HG03196 (cell line): ENCODE measurements around the gene CHRNG.
"Not testable (repeated sequence)": the region's sequence is repeated elsewhere in the genome, so short reads cannot be mapped to it uniquely, and the experiment has no call there.

Source experiments
- ATAC-seq: cut with Tn5 transposase; IDR thresholded peaks from one replicate; pipeline ENCODE4 v1.9.1; 2021; ENCODE audit not compliant: unreplicated experiment

Gene CHRNG

DNA sequence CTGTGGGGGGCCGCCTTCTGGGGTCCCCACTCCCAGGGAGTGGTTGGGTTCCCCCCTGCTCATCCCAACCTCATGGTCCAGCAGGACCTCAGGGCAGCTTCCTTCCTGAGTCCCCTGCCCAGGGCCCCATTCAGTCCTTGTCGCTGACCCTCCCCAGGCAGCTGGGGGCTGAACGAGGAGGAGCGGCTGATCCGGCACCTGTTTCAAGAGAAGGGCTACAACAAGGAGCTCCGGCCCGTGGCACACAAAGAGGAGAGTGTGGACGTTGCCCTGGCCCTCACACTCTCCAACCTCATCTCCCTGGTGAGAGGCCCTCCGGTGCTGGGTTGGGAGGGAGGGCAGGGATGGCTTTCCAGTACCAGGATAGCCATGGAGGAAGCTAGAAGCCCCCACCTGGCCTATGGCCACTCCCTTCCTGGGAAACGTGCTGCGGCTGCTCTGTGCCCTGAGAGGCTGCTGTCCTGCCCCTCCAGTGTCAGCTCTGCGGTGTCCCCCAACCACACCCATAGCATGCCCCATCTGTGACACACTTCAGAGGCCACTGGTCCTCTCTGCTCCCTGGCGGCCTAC, 13.0 kb upstream of the CHRNG start:
- no peak for ATAC-seq

DNA sequence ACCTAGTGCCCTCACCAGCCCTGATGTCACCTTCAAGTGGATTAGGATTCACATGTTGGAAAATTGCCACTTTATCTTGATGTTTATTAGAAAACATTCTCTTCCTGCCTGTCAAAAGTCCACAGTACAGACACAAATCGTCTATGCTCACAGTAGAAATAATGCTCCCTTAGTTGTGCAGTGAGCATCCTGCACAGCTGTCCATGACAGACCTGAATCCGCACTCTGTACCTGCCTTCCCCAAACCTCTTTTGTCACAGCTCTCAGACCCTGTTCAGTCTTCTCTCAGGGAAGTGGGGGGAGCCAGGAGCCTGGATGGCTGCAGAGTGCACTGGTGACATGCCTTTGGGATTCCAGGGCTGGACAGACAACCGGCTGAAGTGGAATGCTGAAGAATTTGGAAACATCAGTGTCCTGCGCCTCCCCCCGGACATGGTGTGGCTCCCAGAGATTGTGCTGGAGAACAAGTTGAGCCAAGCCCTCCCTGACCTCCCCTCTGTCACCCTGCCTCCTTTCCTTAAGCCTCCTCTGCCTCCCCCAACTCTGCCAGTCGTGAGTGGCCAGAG, 11.5 kb upstream of the CHRNG start:
- no peak for ATAC-seq

DNA sequence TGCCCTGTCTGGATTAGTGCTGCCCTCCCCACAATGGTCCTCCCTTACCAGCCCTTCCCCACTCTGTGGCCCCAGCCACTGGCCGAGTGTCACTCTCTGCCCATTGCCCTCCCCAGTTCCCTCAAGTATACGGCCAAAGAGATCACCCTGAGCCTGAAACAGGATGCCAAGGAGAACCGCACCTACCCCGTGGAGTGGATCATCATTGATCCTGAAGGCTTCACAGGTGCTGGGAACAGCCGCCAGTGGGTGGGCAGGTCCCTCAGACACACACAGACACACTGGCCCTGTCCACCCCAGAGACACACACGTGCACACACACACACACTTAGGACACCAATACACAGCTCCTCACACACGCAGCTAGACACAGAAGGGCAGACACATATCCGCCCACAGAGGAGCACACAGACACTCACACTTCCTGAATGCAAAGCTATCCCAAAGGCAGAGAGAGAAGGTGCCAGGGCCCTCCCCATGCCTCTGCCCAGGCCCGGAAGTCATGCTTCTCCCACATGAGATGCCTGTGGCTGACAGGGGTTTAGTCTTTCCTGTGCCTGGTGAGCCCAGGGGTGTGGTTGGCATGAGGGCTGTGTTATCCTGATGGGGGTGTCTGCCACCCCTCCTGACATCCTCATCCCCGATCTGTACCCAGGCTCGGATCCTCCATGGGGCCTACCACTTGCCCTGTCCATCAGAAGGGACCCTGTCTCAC, 10.6 kb upstream of the CHRNG start:
- ATAC-seq = no peak

DNA sequence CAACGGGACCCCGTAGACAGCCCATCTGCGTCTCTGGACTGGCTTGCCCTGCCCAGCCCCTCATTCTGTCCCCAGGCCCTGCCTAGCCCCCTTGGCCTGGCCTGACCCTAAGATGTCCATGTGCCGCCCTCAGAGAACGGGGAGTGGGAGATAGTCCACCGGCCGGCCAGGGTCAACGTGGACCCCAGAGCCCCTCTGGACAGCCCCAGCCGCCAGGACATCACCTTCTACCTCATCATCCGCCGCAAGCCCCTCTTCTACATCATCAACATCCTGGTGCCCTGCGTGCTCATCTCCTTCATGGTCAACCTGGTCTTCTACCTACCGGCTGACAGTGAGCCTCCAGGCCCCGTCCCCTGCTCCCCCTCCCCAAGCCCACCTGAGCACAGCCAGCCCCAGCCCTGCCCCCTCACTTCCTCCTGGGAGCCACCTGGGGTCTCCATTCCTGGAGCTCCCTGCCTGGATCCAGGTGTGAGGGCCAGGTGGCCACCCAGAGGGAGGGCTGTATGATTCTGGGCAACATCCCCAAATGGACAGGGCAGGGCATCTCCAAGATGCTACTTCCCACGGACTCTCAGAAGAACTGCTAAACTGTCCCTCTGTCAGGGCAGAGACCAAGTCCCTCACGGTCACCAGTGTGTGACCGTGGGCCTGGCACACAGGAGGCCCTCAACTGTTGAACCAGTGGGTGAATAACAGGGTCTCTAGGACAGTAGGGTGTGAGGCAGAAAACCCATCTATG, 9.5 kb upstream of the CHRNG start:
- ATAC-seq = no peak

DNA sequence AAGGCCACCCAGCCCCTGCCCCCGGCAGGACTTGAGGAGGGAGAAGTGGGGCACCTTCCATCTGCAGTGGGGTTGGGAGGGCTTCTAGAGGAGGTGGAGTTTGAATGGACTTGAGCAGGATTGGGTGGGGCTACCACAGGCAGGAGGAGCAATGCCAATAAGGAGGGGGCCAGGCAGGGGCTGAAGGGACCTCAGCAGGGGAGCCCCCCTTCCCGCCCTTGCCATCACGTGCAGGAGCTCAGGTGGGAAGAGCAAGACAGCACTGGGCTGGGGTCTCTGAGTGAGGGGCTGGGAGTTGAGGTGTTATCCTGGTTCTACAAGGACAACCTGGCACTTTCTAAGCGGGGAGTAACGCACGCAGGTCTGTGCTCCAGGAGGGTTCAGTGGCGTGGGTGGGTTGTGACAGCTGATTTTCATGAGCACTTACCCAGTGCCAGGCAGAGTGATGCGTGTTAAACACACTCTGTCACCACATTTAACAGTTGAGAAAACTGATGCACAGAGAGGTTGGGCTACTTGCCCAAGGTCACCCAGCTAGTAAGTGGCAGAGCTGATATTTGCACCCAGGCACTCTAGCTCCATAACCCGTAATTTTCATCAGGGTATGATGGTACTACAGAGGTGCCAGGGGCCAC, 8.7 kb upstream of the CHRNG start:
- no peak for ATAC-seq

DNA sequence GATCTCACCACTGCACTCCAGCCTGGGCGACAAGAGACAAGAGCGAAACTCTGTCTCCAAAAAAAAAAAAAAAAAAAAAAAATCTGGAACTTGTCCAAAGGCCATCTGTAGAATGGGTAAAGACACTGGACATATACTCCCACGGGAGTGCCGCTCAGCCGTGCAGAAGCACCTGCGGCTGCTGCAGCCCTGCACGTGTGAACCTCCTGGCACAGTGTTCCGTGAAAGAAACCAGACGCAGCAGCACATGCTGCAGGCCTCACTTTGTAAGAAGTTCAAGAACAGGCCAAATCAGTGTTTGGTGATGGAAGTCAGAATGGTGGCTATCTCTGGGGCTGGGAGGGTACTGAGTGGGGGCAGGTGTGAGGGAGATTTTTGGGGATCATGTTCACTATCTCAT, 7.1 kb upstream of the CHRNG start:
- no peak for ATAC-seq

DNA sequence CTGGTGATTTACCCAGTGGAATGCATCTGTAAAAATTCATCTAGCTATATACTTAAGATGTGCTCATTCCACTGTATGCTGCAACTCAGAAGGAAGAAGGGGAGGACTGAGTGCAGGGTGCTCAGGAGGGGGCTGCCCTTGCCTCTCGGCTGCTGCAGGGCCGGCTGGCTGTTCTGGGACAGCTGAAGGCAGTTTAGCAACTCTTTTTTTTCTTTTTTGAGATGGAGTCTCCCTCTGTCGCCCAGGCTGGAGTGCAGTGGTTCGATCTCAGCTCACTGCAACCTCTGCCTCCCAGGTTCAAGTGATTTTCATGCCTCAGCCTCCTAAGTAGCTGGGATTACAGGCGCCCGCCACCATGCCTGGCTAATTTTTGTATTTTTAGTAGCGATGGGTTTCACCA, 6.7 kb upstream of the CHRNG start:
- ATAC-seq = not testable (repeated sequence)

DNA sequence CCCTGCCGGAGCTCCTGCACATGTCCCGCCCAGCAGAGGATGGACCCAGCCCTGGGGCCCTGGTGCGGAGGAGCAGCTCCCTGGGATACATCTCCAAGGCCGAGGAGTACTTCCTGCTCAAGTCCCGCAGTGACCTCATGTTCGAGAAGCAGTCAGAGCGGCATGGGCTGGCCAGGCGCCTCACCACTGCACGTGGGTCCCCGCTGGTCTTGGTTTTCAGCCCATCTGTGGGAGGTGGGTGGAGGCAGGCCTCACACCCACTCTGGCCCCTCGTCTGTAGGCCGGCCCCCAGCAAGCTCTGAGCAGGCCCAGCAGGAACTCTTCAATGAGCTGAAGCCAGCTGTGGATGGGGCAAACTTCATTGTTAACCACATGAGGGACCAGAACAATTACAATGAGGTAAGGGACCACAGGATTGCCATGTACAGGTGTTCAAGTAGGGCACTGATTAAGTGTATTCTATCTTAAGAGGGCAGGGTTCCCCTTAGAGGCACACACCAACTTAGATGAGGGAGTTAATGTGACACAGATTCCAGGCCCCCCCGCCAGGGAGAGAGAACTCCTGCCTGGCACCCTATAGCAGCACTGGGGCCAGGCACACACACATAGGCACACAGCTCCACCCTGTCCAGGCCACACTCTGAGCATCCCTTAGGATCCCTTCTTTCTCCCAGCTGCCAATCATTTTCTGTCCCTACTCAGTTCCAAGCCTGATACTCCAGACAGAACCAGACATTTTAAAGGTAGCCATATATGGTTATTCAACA, 5.4 kb upstream of the CHRNG start:
- ATAC-seq = no peak

DNA sequence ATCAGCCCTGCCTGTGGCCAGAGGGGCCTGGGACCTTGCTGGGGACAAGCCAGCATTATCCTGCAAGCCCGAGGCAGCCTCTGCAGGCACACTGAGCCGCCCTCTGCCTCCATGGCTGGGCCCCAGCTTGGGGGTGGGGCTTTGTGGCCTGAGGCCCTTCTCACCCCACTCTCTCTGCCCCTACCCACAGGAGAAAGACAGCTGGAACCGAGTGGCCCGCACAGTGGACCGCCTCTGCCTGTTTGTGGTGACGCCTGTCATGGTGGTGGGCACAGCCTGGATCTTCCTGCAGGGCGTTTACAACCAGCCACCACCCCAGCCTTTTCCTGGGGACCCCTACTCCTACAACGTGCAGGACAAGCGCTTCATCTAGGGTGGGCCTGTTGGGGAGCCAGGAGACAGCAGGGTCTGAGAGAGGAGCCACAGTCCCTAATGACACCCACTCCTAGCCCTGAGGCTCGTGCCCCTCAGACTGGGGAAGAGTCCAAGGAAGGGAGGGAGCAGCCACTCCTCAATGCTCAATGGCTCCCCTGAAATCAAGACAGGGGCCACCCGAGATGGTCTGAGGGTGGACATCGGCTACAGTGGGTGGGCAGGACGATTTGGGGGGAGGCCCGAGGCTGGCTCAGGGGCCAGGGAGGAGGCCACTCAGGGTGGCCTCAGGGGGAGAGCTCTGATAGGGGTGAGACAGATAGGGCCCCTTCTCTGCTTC, 4.4 kb upstream of the CHRNG start:
- no peak for ATAC-seq

DNA sequence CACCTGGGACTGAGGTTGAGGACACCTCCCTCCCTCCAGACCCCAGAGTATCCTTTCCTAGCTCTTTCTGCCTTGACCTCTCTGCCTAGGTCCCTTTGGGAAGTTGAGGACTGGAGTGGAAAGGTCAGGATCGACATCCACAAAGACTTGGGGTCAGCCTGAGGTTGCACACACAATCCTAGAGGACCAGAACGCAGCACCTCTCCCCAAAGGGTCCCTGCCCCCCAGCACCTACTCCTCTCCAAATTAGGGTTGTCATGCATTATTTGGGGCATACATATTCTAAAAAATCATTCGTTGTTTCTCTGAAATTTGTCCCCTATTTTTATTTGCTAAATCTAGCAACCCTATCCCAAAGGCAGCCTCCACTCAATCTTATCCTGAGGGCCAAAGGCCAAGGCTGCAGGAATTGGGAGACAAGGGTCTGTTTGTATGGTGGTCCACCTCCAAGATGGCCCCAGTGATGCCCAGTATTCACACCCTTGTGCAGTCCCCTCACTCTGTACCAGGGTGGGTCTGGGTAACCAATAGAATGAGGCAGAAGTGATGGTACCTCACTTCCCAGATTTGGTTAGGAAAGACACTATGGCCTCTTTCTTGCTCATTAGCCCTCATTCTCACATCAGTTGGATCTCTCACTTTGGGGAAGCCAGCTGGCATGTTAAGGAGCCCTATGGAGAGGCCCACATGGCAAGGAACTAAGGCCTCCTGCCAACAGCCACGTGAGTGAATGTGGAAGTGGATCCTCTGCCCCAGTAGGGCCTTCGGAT, 3.5 kb upstream of the CHRNG start:
- ATAC-seq = no peak

DNA sequence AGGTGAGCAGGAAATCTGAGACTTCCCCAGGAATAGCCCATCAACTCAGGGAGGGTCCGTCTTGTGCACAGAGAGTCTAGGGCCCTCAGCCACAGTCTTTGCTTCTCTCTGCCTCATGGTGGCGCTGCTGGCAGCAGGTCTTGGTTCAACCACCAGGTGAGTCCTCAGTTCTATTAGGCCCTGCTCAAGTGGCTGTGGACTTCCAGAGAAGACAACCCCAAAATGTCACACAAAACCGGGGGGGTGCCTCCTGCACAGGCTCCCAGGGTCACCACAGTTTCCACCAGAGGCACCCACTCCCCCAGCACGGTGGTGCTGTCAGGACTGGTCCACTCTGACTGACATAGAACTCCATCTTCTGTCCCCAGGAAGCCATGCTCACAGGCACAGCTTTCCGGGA, 2.4 kb upstream of the CHRNG start:
- ATAC-seq = no peak

DNA sequence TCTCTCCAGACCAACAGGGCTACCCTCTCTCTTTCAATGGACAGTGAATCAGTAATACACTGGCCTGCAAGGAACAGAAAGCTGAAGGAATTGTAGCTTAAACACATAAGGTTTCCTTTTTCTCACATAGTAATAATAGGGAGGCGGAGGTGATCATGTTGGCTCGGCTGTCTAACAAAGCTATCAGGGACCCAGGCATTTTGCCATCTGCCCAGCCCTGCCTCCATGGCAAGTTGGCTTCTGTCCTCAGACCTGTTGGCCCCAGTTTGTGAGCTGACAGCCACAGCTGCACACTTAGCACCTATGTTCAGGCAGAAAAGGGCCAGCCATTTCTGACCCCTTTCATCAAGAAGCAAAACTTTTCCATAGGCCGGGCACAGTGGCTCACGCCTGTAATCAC, 2.0 kb upstream of the CHRNG start:
- ATAC-seq = no peak

DNA sequence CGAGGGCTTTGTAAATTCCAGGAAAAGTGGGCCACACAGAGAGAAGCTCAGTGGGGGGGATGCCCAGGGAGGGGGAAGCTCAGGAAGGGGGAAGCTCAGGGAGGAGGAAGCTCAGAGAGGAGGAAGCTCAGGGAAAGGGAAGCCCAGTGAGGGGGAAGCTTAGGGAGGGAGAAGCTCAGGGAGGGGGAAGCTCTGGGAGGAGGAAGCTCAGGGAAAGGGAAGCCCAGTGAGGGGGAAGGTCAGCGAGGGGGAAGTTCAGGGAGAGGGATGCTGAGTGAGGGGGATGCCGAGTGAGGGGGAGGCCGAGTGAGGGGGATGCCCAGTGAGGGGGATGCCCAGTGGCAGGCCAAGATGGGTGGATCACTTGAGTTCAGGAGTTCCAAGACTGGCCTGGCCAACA, 821 bp upstream of the CHRNG start:
- ATAC-seq = no peak

DNA sequence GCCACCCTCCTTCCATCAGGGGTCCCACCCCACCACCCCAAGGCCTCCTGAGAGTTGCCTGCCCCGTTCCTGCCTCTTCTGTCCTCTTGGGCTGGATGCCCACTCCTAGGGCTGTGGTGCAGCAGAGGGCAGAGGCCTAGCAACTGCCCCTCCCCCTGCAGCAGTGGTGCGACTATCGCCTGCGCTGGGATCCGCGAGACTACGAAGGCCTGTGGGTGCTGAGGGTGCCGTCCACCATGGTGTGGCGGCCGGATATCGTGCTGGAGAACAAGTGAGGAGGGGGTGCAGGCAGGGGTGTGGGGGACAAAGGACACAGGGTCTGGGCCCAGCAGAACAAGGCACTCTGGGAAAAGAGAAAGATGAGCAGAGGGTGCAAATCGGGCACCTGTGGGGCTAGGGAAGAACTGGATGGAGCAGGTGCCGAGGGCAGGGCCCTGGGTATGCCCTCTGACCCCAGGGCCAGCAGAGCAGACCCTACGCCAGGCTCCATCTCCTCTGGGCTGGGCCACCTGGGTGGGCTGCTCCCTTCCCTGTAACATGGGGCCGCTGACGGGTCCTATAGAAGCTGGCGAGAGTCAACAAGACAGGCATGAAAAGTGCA, 1.0 kb downstream of the CHRNG start:
- ATAC-seq = no peak

DNA sequence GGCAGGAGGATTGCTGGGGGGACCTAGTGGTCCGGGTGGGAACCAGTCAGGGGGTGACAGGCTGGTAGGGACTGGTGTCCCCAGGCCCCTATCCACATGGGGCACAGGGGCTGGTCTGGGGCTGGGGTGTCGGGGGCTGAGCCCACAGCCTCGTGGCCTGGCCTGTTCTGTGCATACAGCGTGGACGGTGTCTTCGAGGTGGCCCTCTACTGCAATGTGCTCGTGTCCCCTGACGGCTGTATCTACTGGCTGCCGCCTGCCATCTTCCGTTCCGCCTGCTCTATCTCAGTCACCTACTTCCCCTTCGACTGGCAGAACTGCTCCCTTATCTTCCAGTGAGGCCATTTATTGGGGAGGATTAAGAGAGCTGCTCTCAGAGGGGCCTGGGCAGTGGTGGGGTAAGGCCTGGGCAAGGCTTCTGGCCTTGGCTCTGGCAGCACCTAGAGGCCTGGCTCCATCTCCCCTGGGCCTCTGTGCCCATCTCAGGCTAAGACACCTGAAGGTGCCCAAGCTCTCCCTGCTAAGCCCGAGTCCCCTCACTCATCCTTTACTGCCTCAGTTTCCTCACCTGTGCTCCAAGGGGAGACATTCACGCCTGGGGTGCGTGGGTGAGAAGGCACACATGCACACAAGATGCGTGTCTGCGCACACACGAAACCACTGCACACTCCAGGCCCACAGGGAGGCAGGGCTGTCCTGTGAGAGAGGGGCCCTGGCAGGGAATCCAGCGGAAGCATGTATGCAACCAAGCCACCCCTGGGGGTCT, 1.9 kb downstream of the CHRNG start:
- ATAC-seq = no peak

DNA sequence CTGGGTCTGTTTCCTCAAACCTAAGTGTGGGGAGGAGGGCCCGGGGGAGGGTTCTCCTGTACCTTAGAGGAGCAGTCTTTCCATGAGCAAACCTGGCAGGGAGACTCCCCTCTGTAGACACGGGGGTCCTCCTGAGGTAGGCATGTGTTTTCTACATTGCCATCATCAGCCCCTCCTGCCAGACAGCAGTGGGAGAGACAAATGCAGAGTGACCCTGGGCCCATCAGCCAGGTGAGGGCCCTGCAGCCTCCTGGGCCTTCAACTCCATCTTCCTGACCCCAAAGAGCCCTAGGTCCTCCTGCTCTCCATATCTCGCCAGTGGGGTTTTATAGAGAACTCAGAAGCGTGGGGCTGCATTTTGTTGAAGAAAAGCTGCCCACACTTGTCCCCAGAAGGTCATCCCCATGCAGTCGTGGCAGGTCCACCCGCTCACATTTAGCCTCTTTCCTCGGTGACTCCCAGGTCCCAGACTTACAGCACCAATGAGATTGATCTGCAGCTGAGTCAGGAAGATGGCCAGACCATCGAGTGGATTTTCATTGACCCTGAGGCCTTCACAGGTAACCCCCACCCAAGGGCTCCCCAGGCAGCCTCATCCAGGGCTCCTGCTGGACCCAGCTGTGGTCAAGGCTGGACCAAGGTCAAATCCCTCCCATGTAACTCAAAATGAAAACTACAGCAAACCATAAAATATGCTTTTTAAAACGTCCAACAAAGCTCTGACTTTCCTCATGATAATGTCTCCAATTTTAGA, 2.6 kb downstream of the CHRNG start:
- no peak for ATAC-seq

DNA sequence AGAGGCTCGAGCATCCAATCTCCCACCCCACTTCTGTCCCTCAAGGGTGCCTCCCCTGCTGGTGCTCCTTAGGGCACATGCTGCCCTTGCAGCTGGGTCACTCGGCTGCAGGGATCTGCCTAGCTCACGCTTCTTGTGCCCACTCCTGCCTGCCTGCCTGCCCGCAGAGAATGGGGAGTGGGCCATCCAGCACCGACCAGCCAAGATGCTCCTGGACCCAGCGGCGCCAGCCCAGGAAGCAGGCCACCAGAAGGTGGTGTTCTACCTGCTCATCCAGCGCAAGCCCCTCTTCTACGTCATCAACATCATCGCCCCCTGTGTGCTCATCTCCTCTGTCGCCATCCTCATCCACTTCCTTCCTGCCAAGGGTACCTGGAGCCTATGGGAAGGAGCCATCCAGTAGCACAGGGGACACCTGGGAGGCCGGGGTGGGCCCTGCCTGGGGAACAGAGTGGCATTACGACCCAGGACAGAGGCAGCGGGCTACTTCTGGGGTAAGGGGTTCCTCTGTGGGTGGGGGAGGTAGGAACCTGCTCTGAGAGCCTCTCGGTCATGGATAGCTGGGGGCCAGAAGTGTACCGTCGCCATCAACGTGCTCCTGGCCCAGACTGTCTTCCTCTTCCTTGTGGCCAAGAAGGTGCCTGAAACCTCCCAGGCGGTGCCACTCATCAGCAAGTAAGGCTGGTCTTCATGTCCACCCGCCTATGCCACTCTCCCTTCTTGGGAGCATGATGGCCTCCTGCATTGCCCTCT, 3.4 kb downstream of the CHRNG start:
- ATAC-seq = no peak
